K562 (cell line): ENCODE results near the gene XIRP1. TPM values are rescaled to one million over a fixed set of nuclear protein-coding genes. Genes with fewer than 3 reads are reported as not detected.

Source experiments
- ARID2 ChIP-seq: fragments of 450-650 bp; IDR thresholded peaks from 2 replicates; pipeline ENCODE4 v1.6.1; 2017; ENCODE audit warnings: antibody characterized with exemption, mild to moderate bottlenecking
- CTBP1 ChIP-seq: fragments of 450-650 bp; IDR thresholded peaks from 2 replicates; pipeline ENCODE4 v1.6.1; 2016; ENCODE audit warnings: borderline replicate concordance
- DNMT1 ChIP-seq: fragments of 450-650 bp; IDR thresholded peaks from 2 replicates; pipeline ENCODE4 v1.6.1; 2016; ENCODE audit warnings: antibody characterized with exemption, mild to moderate bottlenecking
- ELF1 ChIP-seq: fragments of 200-800 bp; sonication (Bioruptor generic); IDR thresholded peaks from 2 replicates; pipeline ENCODE4 v1.6.1; 2016; ENCODE audit warnings: missing genetic modification characterization, missing compliant biosample characterization
- ESRRA ChIP-seq: fragments of 450-650 bp; IDR thresholded peaks from 2 replicates; pipeline ENCODE4 v1.6.1; 2014; ENCODE audit warnings: low read depth, mild to moderate bottlenecking, moderate library complexity, borderline replicate concordance
- JUN ChIP-seq, 2 experiments: sonication (generic) in 1 of 2; formaldehyde crosslinking in 1 of 2; IDR thresholded peaks; 2 replicates each; pipeline versions ENCODE4 v1.6.1 to v1.8.0; 2012 to 2022; ENCODE audit warnings: borderline replicate concordance in 2 of 2, mild to moderate bottlenecking in 2 of 2, improper control_type of control experiment in 1 of 2, low read depth in 1 of 2, low read length in 1 of 2, missing genetic modification reagents in 1 of 2
- KDM1A ChIP-seq, 2 experiments: fragments of 450-650 bp; IDR thresholded peaks; 2 replicates each; pipeline ENCODE4 v1.6.1; 2016; ENCODE audit warnings: mild to moderate bottlenecking in 2 of 2
- MIER1 ChIP-seq: fragments of 450-650 bp; IDR thresholded peaks from 2 replicates; pipeline ENCODE4 v1.6.1; 2016; ENCODE audit warnings: antibody characterized with exemption, mild to moderate bottlenecking, low read depth
- MXI1 ChIP-seq: IDR thresholded peaks from 2 replicates; pipeline ENCODE4 v1.6.1; 2011; ENCODE audit warnings: low read depth, mild to moderate bottlenecking, improper control_type of control experiment, low read length
- NR2C1 ChIP-seq, 2 experiments: fragments of 450-650 bp; IDR thresholded peaks; 2 replicates each; pipeline ENCODE4 v1.6.1; 2017; ENCODE audit warnings: mild to moderate bottlenecking in 2 of 2, antibody characterized with exemption in 1 of 2, inconsistent platforms in 1 of 2, missing compliant biosample characterization in 1 of 2, missing genetic modification characterization in 1 of 2
- NR2C2 ChIP-seq, 2 experiments: fragments of 200-800 bp in 1 of 2; sonication (Bioruptor generic) in 1 of 2; sonication (generic) in 1 of 2; formaldehyde crosslinking in 1 of 2; IDR thresholded peaks; 2 replicates each; pipeline versions ENCODE4 v1.6.1 to v1.8.0; 2016 to 2022; ENCODE audit warnings: mild to moderate bottlenecking in 1 of 2, missing compliant biosample characterization in 1 of 2, missing genetic modification characterization in 1 of 2, missing genetic modification reagents in 1 of 2
- OTX1 ChIP-seq: fragments of 450-650 bp; formaldehyde crosslinking; IDR thresholded peaks from 2 replicates; pipeline ENCODE4 v1.4.0; 2022; ENCODE audit warnings: mild to moderate bottlenecking
- PBX2 ChIP-seq, 2 experiments: IDR thresholded peaks in 1 of 2; conservative IDR thresholded peaks in 1 of 2; 2 replicates each; pipeline ENCODE4 v1.6.1; 2016; ENCODE audit warnings: low read depth in 2 of 2, mild to moderate bottlenecking in 1 of 2, missing compliant biosample characterization in 1 of 2, missing genetic modification characterization in 1 of 2, moderate library complexity in 1 of 2
- PCBP1 ChIP-seq: fragments of 200-400 bp; formaldehyde crosslinking; IDR thresholded peaks from 2 replicates; pipeline ENCODE4 v1.6.1; 2018; ENCODE audit warnings: mild to moderate bottlenecking, low read depth, low read length; ENCODE audit not compliant: poor library complexity, severe bottlenecking
- RAD21 ChIP-seq, 2 experiments: fragments of 250-450 bp in 1 of 2; fragments of 450-650 bp in 1 of 2; sonication (Bioruptor Pico) in 1 of 2; formaldehyde crosslinking in 1 of 2; IDR thresholded peaks in 1 of 2; conservative IDR thresholded peaks in 1 of 2; 2 replicates each; pipeline versions ENCODE4 v1.4.0 to v1.8.0; 2020 to 2022; ENCODE audit warnings: mild to moderate bottlenecking in 2 of 2, moderate library complexity in 1 of 2
- RB1 ChIP-seq: fragments of 450-650 bp; IDR thresholded peaks from 2 replicates; pipeline ENCODE4 v1.6.1; 2017; ENCODE audit warnings: low read depth, mild to moderate bottlenecking
- RBM39 ChIP-seq: fragments of 200-400 bp; formaldehyde crosslinking; optimal IDR thresholded peaks from 2 replicates; pipeline ENCODE3; 2018; ENCODE audit warnings: low read depth, low read length
- TBL1XR1 ChIP-seq, 2 experiments: IDR thresholded peaks; 2 replicates each; pipeline ENCODE4 v1.6.1; 2012; ENCODE audit warnings: improper control_type of control experiment in 2 of 2, low read length in 2 of 2, mild to moderate bottlenecking in 1 of 2
- TEAD1 ChIP-seq, 2 experiments: fragments of 450-650 bp in 1 of 2; sonication (generic) in 1 of 2; formaldehyde crosslinking; IDR thresholded peaks; 2 replicates each; pipeline versions ENCODE4 v1.4.0 to v1.8.0; 2020 to 2022; ENCODE audit warnings: mild to moderate bottlenecking in 2 of 2, missing genetic modification reagents in 1 of 2
- YY1 ChIP-seq, 3 experiments: IDR thresholded peaks; 2 replicates each; pipeline ENCODE4 v1.6.1; 2011; ENCODE audit warnings: low read length in 2 of 3, mild to moderate bottlenecking in 2 of 3, moderate library complexity in 2 of 3, borderline replicate concordance in 1 of 3, control low read depth in 1 of 3, low read depth in 1 of 3; ENCODE audit not compliant: insufficient read depth in 3 of 3, insufficient replicate concordance in 2 of 3, control insufficient read depth in 1 of 3, insufficient read length in 1 of 3; ENCODE audit errors: extremely low read depth in 1 of 3
- ZFP36 ChIP-seq: fragments of 150-350 bp; IDR thresholded peaks from 2 replicates; pipeline ENCODE4 v1.6.1; 2018; ENCODE audit warnings: low read length, low read depth; ENCODE audit not compliant: partially characterized antibody
- ZNF184 ChIP-seq: sonication (generic); formaldehyde crosslinking; IDR thresholded peaks from 2 replicates; pipeline ENCODE4 v1.5.0; 2020; ENCODE audit warnings: missing genetic modification reagents
- ZNF316 ChIP-seq: fragments of 450-650 bp; IDR thresholded peaks from 2 replicates; pipeline ENCODE4 v1.6.1; 2016
- ZNF584 ChIP-seq: fragments of 200-800 bp; sonication (Bioruptor generic); IDR thresholded peaks from 2 replicates; pipeline ENCODE4 v1.6.1; 2016; ENCODE audit warnings: low read depth, mild to moderate bottlenecking, missing genetic modification characterization, missing compliant biosample characterization
- polyA plus RNA-seq, 8 experiments: library from polyadenylated mRNA; depleted of rRNA in 4 of 8; stranded (reverse) in 5 of 8; unstranded in 3 of 8; fragments of >200 nt; fragmentation: Nextera tagmentation in 2 of 8; fragmentation: Illumina TruSeq in 1 of 8; extraction: Ambion mirVana in 2 of 8; extraction: Trizol in 1 of 8; gene quantifications; 2 replicates each; pipeline versions ENCODE4 v1.2.1 to v1.2.3, GENCODE V29; 2011 to 2014; ENCODE audit warnings: inconsistent platforms in 1 of 8, missing spikeins in 1 of 8
- total RNA-seq, 7 experiments: library from RNA; depleted of rRNA in 6 of 7; stranded (reverse); fragments of >200 nt in 6 of 7; fragmentation: Illumina TruSeq in 2 of 7; extraction: Trizol in 2 of 7; gene quantifications; 2 replicates each; pipeline versions ENCODE4 v1.2.1 to v1.2.3, GENCODE V29; 2011 to 2021; ENCODE audit warnings: low replicate concordance in 1 of 7
- TF ChIP-seq, protein P1 (sequence below): sonication (generic); formaldehyde crosslinking; IDR thresholded peaks from 2 replicates; pipeline ENCODE4 v1.9.0; 2022; ENCODE audit warnings: mild to moderate bottlenecking, missing genetic modification reagents

XIRP1 gene
- total and polyA plus RNA-seq, 9 of the 15 experiments (the other 6 are each of a cell fraction or from before 2014, with no cell fraction given), result 0.03 to 0.27 (median 0.08) TPM; not detected in 3

GRCh38 chr3:39189959-39190269 lies 2.5 kb downstream of the XIRP1 start (continued):
- no peak for TF ChIP-seq NR2C1 (IDR thresholded peaks at IDR 0.05)
- peak; percentile 40; the same call in 1 of the 2 replicates for TF ChIP-seq NR2C1 (tag; IDR thresholded peaks at IDR 0.05)
- TF ChIP-seq TEAD1 (CRISPR knock-in tag; IDR thresholded peaks at IDR 0.05), result peak in 1 of 2 experiments; percentile 74; a peak in 2 of 4 replicates
- TF ChIP-seq YY1 (IDR thresholded peaks at IDR 0.05; ENCODE audit: borderline replicate concordance in 1 of 3, control insufficient read depth in 1 of 3, extremely low read depth in 1 of 3, insufficient read depth in 3 of 3, insufficient read length in 1 of 3, insufficient replicate concordance in 2 of 3, low read depth in 1 of 3, low read length in 2 of 3), result peak in 1 of 3 experiments; percentile 4
- TF ChIP-seq ZFP36, result peak; percentile 12
- peak in 1 of 2 experiments; percentile 60; a peak in 1 of 4 replicates for TF ChIP-seq TBL1XR1 (IDR thresholded peaks at IDR 0.05; ENCODE audit: low read length in 2 of 2)
- TF ChIP-seq ELF1 (tag), result 0 out of 2 replicates have a peak, but pooled peaks have one; percentile 20
- TF ChIP-seq, protein P1, sequence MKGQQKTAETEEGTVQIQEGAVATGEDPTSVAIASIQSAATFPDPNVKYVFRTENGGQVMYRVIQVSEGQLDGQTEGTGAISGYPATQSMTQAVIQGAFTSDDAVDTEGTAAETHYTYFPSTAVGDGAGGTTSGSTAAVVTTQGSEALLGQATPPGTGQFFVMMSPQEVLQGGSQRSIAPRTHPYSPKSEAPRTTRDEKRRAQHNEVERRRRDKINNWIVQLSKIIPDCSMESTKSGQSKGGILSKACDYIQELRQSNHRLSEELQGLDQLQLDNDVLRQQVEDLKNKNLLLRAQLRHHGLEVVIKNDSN (CRISPR knock-in tag), result no peak
- TF ChIP-seq ZNF184, result no peak
- TF ChIP-seq RBM39, result no peak
- TF ChIP-seq ZNF584 (CRISPR knock-in tag), result 0 out of 2 replicates have a peak, but pooled peaks have one; percentile 42
- no peak for TF ChIP-seq MIER1
- peak; percentile 24; the same call in 1 of the 2 replicates for TF ChIP-seq JUN (IDR thresholded peaks at IDR 0.05; ENCODE audit: borderline replicate concordance, low read depth, low read length)
- no peak for TF ChIP-seq JUN (CRISPR knock-in tag; IDR thresholded peaks at IDR 0.05; ENCODE audit: borderline replicate concordance)
- TF ChIP-seq PBX2 (CRISPR knock-in tag; IDR thresholded peaks at IDR 0.05; ENCODE audit: low read depth), result no peak
- peak; percentile 59; the same call in 1 of the 2 replicates for TF ChIP-seq PBX2 (tag; conservative IDR thresholded peaks at IDR 0.05; ENCODE audit: low read depth)
- TF ChIP-seq PCBP1, result no peak
- TF ChIP-seq KDM1A (IDR thresholded peaks at IDR 0.05), result no peak
- no peak for TF ChIP-seq ZNF316
- TF ChIP-seq OTX1 (CRISPR knock-in tag), result no peak
- TF ChIP-seq RB1, result 0 out of 2 replicates have a peak, but pooled peaks have one; percentile 52
- TF ChIP-seq RAD21 (CRISPR knock-in tag; conservative IDR thresholded peaks at IDR 0.05 in 1 of 2, IDR thresholded peaks at IDR 0.05 in 1 of 2), result peak; percentile 99 to 100
- TF ChIP-seq ESRRA, result no peak
- TF ChIP-seq ARID2, result peak; percentile 64
- peak; percentile 74 for TF ChIP-seq CTBP1
- no peak for TF ChIP-seq NR2C2 (CRISPR knock-in tag; IDR thresholded peaks at IDR 0.05)
- peak; percentile 85 for TF ChIP-seq NR2C2 (tag; IDR thresholded peaks at IDR 0.05)
- 0 out of 2 replicates have a peak, but pooled peaks have one; percentile 27 for TF ChIP-seq MXI1
- no peak for TF ChIP-seq DNMT1
